NOMO-1 treated with dmso at 0.1 percent for 144 hours (cell line): ENCODE data around the gene TP53BP2.
"Not testable (repeated sequence)": the region's sequence is repeated elsewhere in the genome, so short reads cannot be mapped to it uniquely, and the experiment has no call there.

Experiments
- DNase-seq: peaks from one replicate; lab custom pipeline; 2025; ENCODE audit not compliant: unreplicated experiment; lab: John Stamatoyannopoulos, UW

Gene TP53BP2

DNA sequence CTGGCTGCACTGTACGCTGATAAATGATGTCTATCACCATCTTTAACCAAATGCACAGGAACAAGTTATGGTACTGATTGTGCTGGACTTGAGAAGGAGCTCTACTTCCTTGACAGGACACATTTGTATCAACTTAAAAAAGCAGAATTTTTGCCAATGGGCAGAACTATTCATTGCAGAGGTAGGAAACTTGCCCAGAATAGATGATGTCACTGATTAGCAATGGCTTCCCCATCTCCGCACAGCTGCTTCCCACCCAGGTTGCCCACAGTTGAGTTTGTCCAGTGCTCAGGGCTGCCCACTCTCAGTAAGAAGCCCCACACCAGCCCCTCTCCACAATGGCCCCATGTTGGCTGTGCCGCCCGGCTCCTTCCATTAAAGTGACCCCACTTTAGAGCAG lies 100.0 kb downstream of the TP53BP2 start:
- no peak for DNase-seq

DNA sequence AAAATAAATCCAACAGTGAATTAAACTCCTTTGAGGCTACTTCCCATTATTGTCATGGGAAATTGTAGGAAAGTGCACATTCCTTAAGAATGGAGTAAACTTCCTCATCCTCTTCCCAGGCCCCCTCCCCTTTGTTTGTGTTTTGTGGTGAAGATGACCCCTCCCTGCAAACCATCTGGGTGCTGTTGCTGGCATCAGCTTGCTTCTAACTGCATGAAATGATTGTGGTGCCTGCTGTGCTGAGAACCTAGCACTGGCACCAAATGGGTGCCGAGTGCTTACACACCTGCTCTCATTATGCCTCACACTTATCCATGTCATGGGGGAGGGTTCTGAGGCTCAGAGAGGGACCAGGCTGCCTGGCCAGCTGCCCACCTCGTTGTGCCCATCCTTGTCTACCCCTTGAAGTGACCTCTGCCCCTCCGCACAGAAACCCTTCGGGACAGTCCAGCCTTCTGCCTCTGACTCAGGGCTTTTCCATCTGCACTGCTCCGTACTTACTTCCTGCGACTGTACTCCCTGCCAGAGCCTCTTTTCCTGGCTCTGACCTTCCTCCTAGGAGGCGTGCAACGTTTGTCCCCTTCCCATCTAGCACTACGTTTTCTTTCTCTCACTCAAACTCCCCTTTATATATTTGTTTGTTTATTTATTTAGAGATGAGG lies 102.8 kb downstream of the TP53BP2 start:
- no peak for DNase-seq

DNA sequence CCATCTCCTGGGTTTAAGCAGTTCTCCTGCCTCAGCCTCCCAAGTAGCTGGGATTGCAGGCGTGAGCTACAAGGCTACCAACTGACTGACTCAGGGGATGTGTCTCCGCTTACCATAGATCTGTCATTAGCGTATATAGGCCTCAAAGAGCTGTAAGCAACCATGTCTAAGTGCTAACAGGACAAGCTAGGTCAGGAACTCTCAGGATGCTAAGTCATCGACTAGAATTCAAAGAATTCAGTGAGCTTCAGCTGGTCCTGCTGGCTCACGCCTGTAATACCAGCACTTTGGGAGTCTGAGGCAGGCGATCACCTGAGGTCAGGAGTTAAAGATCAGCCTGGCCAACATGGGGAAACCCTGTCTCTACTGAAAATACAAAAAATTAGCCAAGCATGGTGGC lies 103.9 kb downstream of the TP53BP2 start:
- no peak for DNase-seq

DNA sequence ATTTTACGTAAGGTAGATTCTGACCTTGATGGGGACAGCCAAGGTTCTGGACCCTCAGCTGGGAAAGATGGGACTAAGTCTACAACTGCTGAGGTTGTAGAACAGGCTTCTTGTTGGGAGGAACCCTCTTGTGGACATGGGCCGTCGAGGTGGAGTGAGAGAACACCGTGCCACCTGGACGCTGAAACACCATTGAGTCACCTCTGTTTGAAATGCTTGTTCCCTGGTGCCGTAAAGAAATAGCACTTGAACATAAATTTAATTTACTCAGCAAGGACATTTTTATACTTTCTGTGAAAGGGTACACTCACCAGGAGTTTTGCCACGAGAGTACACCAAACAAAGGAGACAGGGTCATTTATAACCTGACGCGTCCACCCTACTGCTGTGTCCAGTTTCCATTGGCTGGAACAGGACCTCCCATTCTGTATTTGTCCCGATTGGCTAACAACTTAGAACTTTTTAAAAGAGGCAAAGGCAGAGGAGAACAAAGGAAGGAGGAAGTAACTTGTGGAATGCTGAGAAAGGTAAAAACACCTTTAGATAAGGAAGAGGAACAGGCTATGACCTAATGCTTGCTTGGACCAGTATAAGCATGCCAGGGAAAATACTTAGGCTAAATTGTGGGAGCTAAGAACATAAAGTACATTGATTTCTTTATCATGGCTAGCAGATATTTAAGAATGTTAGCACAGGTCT lies 105.6 kb downstream of the TP53BP2 start:
- DNase-seq = not testable (repeated sequence)

DNA sequence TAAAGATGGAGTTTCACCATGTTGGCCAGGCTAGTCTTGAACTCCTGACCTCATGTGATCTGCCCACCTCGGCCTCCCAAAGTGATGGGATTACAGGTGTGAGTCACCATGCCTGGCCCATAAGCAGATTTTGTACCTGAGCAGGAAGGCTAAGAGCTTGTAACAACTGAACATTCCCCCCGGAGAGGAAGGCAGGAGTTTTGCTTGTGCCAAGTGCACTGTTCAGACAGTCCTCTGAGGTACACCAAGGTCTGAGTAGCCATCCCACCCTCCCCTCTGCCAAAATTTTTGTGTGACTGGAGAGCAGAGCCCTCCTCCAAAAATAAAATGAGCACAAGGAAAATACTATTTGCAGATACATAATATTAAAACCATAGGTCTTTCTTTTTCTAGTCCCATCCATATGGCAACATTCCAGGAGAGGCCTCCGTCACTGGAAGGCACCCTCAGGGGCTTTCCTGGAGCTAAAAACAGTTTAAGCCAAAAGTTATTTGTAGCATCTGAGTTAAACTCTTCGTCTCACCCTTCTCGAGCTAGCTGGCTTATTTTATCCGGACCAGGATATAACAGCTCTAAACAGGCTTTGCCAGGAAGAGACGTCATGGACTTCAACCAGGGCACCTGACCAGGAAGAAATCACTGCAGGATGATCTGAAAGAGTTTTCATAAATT lies 106.2 kb downstream of the TP53BP2 start:
- no peak for DNase-seq

DNA sequence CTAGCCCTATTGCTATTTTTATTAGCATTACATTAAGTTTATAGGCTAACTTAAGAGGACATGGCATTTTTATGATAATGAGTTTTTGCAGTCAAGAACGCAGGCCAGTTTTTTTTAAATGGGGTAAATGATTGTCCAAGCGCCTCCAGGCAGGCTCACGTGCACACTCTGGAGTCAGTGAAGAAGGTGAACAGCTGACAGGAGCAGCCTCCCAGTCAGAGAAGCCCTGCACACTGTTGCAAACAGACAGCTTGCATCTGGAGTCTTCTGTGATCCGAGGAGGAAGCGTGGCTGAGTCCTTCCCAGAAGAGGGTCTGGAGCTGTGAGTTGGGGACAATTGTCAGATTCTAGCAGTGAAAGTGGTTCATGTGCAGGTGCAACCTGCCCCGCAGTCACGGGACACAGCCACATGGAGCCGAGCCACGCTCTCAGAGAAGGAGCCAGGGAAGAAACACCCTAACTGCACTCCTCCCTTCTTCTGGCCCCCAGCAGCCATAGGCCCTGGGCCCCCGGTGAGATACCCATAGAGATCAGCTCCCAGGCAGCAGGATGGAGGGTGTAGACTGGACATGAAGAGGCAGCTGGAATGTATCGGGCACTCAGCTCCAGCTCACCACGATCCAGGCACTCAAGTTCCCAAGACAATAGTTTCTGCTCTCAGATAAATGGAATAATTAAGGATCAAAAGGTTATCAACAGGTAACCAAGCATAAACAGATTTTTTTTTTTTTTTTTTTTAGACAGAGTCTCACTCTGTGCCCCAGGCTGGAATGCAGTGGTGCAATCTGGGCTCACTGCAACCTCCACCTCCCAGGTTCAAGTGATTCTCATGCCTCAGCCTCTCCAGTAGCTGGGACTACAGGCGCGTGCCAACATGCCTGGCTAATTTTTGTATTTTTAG lies 107.0 kb downstream of the TP53BP2 start:
- DNase-seq = no peak

DNA sequence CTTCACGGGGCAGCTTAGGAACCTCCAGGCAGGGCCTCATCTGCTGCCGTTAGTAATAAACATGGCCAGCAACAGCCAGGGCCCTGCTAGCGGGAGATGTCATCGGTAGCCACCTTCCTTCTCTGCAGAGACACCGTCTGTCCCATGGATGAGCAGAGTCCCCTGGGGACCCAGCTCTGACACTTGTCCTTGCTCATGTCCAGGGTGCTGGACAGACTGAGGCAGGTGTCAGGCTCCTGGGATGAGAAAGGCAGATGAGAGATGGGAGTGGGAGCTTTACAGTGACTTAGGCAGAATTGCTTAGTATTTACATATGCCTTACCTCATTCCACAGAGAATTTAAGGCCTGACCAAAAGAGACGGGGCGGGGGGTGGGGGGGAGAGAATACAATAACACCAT lies 108.4 kb downstream of the TP53BP2 start:
- no peak for DNase-seq

DNA sequence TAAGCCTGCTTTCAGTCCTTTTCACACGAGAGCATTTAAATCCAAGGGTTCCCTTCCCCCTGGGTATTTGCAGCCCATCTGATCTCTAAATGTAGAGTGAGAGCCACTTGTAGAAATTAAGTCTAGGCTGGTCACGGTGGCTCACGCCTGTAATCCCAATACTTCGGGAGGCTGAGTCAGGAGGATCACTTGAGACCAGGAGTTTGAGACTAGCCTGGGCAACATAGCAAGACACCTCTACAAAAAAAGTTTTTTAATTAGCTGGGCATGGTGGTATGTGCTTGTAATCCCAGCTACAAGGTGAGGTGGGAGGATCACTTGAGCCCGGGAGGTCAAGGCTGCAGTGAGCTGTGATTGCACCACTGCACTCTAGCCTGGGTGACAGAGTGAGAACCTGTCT lies 109.1 kb downstream of the TP53BP2 start:
- DNase-seq = not testable (repeated sequence)

DNA sequence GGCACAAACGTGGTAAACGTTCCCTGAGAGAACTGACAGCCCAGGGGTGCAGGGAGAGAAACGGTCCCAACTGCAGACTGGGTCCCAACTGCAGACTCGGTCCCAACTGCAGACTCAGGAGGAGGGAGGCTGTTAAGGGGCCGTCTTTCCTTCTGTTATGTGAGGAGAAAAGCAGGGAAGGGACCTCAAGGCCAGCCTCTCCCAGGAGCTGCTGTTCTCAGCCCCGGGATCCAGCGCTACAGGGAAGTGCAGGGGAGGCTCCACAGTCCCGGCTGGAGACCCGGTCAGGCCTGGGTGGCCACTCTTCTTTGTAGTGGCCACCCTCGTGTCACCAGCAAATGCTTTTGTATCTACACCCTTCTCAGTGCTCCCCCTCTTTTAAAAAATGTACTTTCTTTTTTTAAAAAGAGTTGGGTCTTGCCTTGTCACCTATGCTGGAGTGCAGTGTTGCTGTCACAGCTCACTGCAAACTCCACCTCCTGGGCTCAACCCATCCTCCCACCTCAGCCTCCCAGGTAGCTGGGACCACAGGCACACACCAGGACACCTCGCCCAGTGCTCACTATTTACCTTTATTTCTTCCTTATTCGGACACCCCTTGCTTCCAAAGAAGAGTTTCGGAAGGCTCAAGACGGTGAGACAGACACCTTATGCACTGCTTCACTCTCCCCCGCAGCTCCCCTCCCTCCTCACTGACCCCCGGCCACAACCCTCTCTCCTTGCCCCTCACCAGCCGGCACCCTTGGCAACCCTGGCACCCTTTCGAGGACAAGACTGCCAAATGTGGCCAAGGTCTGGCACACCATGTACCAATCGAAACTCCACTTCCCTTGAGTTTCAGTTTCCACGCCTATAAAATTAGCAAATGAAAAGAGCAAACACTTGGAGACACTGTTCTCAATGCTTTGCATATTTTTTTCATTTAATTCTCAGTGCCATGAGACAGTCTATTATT lies 111.6 kb downstream of the TP53BP2 start:
- no peak for DNase-seq

DNA sequence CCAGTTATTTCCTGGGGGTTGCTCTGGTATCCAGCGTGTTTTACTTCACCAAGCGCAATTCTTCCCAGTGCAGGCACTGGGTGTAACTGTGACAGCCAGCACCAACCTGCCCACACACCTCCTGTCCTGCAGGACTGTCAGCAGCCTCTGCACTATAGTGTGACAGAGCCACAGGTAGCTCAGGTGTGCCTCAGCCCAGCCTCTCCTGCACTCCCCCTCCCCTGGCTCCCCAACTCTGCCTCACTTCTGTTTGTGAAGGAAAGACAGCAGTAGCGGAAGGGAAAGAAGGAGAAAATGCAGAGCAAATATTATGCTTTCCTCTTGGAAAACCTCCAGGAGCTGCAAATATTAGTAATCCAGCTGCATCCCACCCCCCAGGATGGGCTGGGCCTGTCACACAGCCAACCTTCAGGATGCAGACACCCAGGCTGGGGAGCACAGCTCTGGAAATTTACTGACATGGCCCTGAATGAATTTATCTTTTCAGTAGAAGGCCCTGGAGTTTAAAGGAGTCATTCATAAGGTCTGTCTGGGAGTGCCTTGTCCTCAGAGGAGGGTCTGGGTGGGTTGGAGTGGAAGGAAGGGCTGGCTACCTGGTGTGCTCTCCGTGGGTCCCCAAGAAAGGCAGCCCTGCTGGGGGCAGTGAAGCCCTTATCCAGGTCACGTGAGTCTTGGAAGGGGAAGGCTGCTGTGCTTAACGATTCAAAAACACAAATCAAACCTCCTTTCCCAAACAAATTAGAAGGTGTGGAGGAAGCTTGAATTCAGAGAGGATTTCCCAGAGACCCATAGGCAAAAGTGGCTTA lies 112.6 kb downstream of the TP53BP2 start:
- no peak for DNase-seq

DNA sequence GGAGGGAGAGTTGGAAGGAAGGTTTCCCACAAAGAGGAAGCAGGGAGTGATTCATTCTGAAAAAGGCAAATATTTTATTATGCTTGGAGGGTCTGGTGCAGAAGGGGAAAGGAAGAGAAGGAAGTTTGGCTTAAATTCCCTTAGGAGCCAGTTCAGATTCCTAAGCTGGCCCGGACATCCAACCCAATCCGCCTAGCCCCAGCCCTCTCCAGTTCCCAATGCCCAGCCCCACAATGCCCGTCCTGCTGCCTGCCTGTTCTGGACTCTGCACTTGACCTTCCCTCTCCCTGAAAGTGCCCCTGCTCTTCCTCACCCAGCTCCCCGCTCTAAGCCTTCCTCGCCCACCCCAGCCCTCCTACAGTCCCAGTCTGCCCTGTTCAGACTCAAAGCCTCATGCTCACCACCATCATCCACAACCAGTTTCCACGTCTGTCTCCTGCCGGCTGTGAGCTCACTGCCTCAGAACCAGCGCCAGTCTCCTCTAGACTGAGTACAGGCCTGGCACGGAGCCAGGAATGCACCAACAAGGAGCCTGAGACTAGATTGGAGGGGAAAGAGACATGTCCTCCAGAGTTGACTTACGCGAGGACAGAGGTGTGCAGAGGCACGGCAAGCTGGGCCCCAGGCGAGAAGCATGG lies 114.5 kb downstream of the TP53BP2 start:
- DNase-seq = no peak

DNA sequence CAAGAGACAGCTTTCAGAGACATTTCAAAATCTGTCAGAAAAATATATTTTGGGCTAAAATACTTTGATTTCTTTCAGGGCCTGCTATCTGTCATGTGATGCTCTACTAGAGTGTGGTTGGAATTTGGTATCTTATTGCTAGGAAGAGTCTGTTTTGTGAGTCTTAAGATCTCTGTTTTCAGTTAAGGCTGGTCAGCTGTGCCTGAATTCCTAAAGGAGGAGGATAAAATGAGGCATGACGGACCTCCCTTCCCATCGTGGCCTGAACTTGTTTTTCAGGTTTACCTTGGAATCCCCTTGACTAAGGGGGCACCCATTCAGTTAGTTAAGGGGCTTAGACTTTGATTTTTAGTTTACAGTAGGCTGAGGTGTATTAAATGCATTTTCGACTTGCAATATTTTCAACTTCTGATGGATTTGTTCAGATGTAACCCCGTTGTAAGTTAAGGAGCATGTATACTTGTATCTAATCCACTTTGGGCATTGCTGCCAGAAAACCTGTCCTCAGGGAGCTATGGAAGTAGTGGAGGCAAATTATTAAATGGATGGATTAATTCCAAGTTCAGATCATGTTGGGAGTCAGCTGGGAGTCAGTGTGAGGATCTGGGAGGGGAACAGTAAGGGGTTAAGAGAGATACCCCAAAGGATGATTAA lies 115.1 kb downstream of the TP53BP2 start:
- DNase-seq = no peak

DNA sequence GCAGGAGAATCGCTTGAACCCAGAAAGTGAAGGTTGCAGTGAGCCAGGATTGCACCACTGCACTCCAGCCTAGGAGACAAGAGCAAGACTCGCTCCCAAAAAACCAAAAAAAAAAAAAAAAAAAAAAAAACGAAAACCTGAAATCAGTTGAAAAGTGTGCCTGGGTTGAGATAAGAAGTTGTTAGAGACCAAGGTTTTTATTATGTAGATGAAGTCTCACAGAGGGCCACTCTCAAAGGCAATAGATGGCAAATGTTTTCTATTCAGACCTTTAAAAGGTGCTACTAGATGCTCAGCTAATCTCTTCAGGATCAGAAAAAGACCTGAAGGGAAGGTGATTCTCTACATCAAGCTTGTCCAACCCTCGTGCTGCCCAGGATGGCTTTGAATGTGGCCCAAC lies 115.8 kb downstream of the TP53BP2 start:
- no peak for DNase-seq
